B cell (primary cell): ENCODE results near the gene MARK2. TPM values are rescaled to one million over a fixed set of nuclear protein-coding genes. Genes with fewer than 3 reads are reported as not detected.

Experiments
- ATAC-seq: fragments of 200-7000 bp; cut with Tn5 transposase; one replicate; pipeline ENCODE4 v1.10.0; 2021; ENCODE audit warnings: low read depth, mild to moderate bottlenecking, moderate number of reproducible peaks, moderate library complexity
- CTCF ChIA-PET: fragments of 350-600 bp; sonication (Branson Sonifier 250); formaldehyde crosslinking; loops from one replicate; lab custom pipeline; 2021; ENCODE audit warnings: antibody characterized with exemption, inconsistent platforms; lab: Charles Lee
- POLR2A ChIA-PET: fragments of 350-600 bp; sonication (Branson Sonifier 250); formaldehyde crosslinking; loops from one replicate; lab custom pipeline; 2021; ENCODE audit warnings: antibody characterized with exemption; lab: Charles Lee
- DNase-seq: peaks from one replicate; pipeline ENCODE4 v3.0.0; 2013
- H2AFZ ChIP-seq: 2 replicates; pipeline ENCODE4 v1.6.1; 2012; ENCODE audit warnings: mild to moderate bottlenecking, low read depth, low read length; ENCODE audit not compliant: insufficient read depth, poor library complexity, severe bottlenecking
- H3K27ac ChIP-seq, 2 donors: 1 replicate in 1 of 2; 2 replicates in 1 of 2; pipeline ENCODE4 v1.5.1; 2012 to 2013; ENCODE audit warnings: low read length in 2 of 2, mild to moderate bottlenecking in 2 of 2, moderate library complexity in 1 of 2
- H3K27me3 ChIP-seq, 4 experiments: fragments of 200-600 bp in 1 of 4; sonication (generic) in 1 of 4; replicated peaks in 1 of 4; 1 replicate in 2 of 4; 2 replicates in 2 of 4; pipeline versions ENCODE4 v1.6.1 to v1.7.0; 2013 to 2016; ENCODE audit warnings: low read length in 3 of 4, mild to moderate bottlenecking in 2 of 4, mixed read lengths in 1 of 4, moderate library complexity in 1 of 4; ENCODE audit not compliant: insufficient read depth in 4 of 4, control insufficient read depth in 3 of 4; ENCODE audit errors: control extremely low read depth in 1 of 4
- H3K36me3 ChIP-seq, 2 experiments: replicated peaks in 1 of 2; 1 replicate in 1 of 2; 2 replicates in 1 of 2; pipeline versions ENCODE4 v1.6.1 to v1.7.1; 2013; ENCODE audit warnings: low read length in 1 of 2; ENCODE audit not compliant: insufficient read depth in 2 of 2, control insufficient read depth in 1 of 2; ENCODE audit errors: control extremely low read depth in 1 of 2, extremely low read depth in 1 of 2
- H3K4me1 ChIP-seq, 2 donors: fragments of 200-600 bp in 1 of 2; sonication (generic) in 1 of 2; 1 replicate in 1 of 2; 2 replicates in 1 of 2; pipeline versions ENCODE4 v1.5.1 to v1.6.1; 2013 to 2017; ENCODE audit warnings: low read length in 2 of 2; ENCODE audit not compliant: control insufficient read depth in 2 of 2, insufficient read depth in 2 of 2
- H3K4me2 ChIP-seq: replicated peaks from 2 replicates; pipeline ENCODE3; 2012; ENCODE audit warnings: mild to moderate bottlenecking, low read depth, low read length; ENCODE audit not compliant: poor library complexity, severe bottlenecking
- H3K4me3 ChIP-seq, 5 experiments: fragments of 200-600 bp in 1 of 5; sonication (generic) in 1 of 5; 1 replicate in 3 of 5; 2 replicates in 2 of 5; pipeline versions ENCODE4 v1.5.1 to v1.7.0; 2011 to 2016; ENCODE audit warnings: low read length in 4 of 5, mild to moderate bottlenecking in 4 of 5, low read depth in 2 of 5, control low read depth in 1 of 5, moderate library complexity in 1 of 5; ENCODE audit not compliant: insufficient read depth in 1 of 5; ENCODE audit errors: control extremely low read depth in 1 of 5, extremely low read depth in 1 of 5
- H3K79me2 ChIP-seq: fragments of 200-600 bp; sonication (generic); one replicate; pipeline ENCODE4 v1.6.0; 2016; ENCODE audit warnings: low read length; ENCODE audit not compliant: control insufficient read depth, insufficient read depth
- H3K9ac ChIP-seq: fragments of 200-600 bp; sonication (generic); 2 replicates; pipeline ENCODE4 v1.6.1; 2017; ENCODE audit warnings: mild to moderate bottlenecking, low read length, moderate library complexity
- H3K9me3 ChIP-seq, 3 donors: one replicate each; pipeline versions ENCODE4 v1.6.1 to v1.7.1; 2013; ENCODE audit warnings: low read length in 2 of 3; ENCODE audit not compliant: control insufficient read depth in 2 of 3, insufficient read depth in 1 of 3; ENCODE audit errors: control extremely low read depth in 1 of 3
- H4K20me1 ChIP-seq: 2 replicates; pipeline ENCODE4 v1.6.0; 2012; ENCODE audit warnings: mild to moderate bottlenecking, low read length; ENCODE audit not compliant: insufficient read depth, control insufficient read depth, poor library complexity, severe bottlenecking
- H3K27ac Mint-ChIP-seq: one replicate; pipeline ENCODE4 v1.8.0; 2021; ENCODE audit warnings: mixed read lengths
- H3K27me3 Mint-ChIP-seq: one replicate; pipeline ENCODE4 v1.8.0; 2021; ENCODE audit warnings: mixed read lengths
- H3K4me1 Mint-ChIP-seq: one replicate; pipeline ENCODE4 v1.8.0; 2021; ENCODE audit warnings: mixed read lengths
- H3K4me3 Mint-ChIP-seq: one replicate; pipeline ENCODE4 v1.8.0; 2021; ENCODE audit warnings: mixed read lengths
- H3K9me3 Mint-ChIP-seq: one replicate; pipeline ENCODE4 v1.8.0; 2022; ENCODE audit warnings: mixed read lengths; ENCODE audit not compliant: insufficient read depth
- CTCF ChIP-seq: fragments of 200-600 bp; IDR thresholded peaks from one replicate; pipeline ENCODE4 v1.8.0; 2022; ENCODE audit warnings: antibody characterized with exemption, mild to moderate bottlenecking
- EZH2 ChIP-seq: IDR thresholded peaks from 2 replicates; pipeline ENCODE4 v1.6.1; 2012; ENCODE audit warnings: borderline replicate concordance, low read depth, mild to moderate bottlenecking, moderate library complexity, low read length; ENCODE audit not compliant: insufficient read depth, poor library complexity, severe bottlenecking
- WGBS: methylation state at CpG from one replicate; pipeline ENCODE4 v1.1.5; 2013; ENCODE audit warnings: missing lambda C conversion rate; ENCODE audit not compliant: insufficient coverage; 5-methylcytosine and 5-hydroxymethylcytosine counted together
- intact Hi-C: fragments of 100-400 bp; cut with micrococcal nuclease; formaldehyde crosslinking; loops from one replicate; pipeline ENCODE4 v1.10.0; 2022
- polyA plus RNA-seq: library from polyadenylated mRNA; depleted of rRNA; stranded (reverse); fragments of >200 nt; gene quantifications from 2 replicates; pipeline ENCODE4 v1.2.3, GENCODE V29; 2012
- total RNA-seq, 2 donors: library from RNA; stranded (reverse); fragments of 120-200 nt in 1 of 2; gene quantifications; 1 replicate in 1 of 2; 2 replicates in 1 of 2; pipeline versions ENCODE4 v1.2.3 to v1.2.4, GENCODE V29; 2013 to 2022

Gene MARK2
- total and polyA plus RNA-seq, 2 donors (not counting 1 experiment from before 2014, with no cell fraction given) = 47.2 to 58.1 TPM

DNA sequence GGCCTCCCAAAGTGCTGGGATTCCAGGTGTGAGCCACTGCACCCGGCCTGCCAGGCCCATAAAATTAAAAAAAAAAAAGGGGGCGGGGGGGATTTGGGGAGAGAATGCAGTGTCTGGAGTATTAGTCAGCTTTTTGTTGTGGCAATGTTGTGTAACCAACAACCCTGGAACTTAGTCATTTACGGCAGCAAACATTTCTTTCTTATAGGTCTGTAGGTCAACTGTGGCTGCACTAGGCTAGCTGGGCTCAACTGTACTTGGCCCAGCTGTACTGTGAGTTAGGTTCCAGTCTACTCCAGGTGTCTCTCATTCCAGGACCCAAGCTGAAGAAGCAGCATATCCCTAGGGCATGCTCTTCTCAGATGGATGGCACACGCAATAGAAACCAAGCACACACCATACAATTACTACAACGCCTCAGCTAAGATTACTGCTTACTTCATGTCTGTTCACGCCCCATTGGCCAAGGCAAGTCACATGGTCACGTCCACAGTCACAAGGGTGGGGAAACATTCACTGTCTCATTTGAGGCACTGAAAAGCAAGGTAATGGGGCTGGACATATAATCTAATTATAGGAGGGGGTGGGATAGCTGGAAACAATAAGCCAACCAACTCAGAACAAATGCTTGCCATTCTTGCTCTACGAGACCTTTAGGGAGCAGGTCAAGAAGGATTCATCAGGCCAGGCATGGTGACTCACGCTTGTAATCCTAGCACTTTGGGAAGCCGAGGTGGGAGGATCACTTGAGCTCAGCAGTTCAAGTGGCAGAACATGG, 36.1 kb upstream of the MARK2 start:
- Histone ChIP-seq H3K4me1 (no peaks in the 10 kb centered on the region), H3K27me3 (peaks cover 0 to 3% (median 0%) of the 10 kb centered on the region in 4 experiments), H3K4me3 (no peak overlapping the region), H3K9ac (no peak overlapping the region), H3K79me2 (no peaks in the 10 kb centered on the region), H3K36me3 (no peaks in the 10 kb centered on the region), H3K9me3 (no peaks in the 10 kb centered on the region), H3K4me2 (no peak overlapping the region), H4K20me1 (no peaks in the 10 kb centered on the region), H2AFZ (no peak overlapping the region), H3K27ac (no peak overlapping the region)
- H3K27me3 Mint-ChIP-seq = peaks cover 7% of the 10 kb centered on the region
- 77% methylated on average over 6 of the region's 10 CpGs for WGBS
- ChIA-PET POLR2A (interaction anchor here (0.7 kb wide), 1 partner anchor 10 kb away, joined by 8 read pairs; no protein-coding TSS in a partner anchor), CTCF (interaction anchor here (1.1 to 1.4 kb wide), 2 partner anchors 24 to 35 kb away, joined by 3 read pairs; no protein-coding TSS in a partner anchor)
- TF ChIP-seq CTCF (no peak), EZH2 (no peak)
- H3K4me3 Mint-ChIP-seq = no peak overlapping the region
- ATAC-seq (no peak), DNase-seq (no peak)
- no peaks in the 10 kb centered on the region for H3K9me3 Mint-ChIP-seq
- H3K27ac Mint-ChIP-seq = no peak overlapping the region
- no peaks in the 10 kb centered on the region for H3K4me1 Mint-ChIP-seq
- intact Hi-C loops = no loop called here

- no peaks in the 10 kb centered on the region for H3K4me1 ChIP-seq
- WGBS = 72% methylated on average over 2 of the region's 6 CpGs
- Mint-ChIP-seq H3K27ac (no peak overlapping the region), H3K9me3 (no peaks in the 10 kb centered on the region), H3K27me3 (peaks cover 3% of the 10 kb centered on the region), H3K4me1 (no peaks in the 10 kb centered on the region), H3K4me3 (no peak overlapping the region)
- no peaks in the 10 kb centered on the region for H3K9me3 ChIP-seq
- H3K27me3 ChIP-seq = no peaks in the 10 kb centered on the region
- H3K4me2 ChIP-seq = no peak overlapping the region
- no peak overlapping the region for H3K4me3 ChIP-seq
- H3K27ac ChIP-seq = no peak overlapping the region
- no peaks in the 10 kb centered on the region for H3K36me3 ChIP-seq
- H3K79me2 ChIP-seq = no peaks in the 10 kb centered on the region
- TF ChIP-seq EZH2 (no peak), CTCF (no peak)
- H3K9ac ChIP-seq = no peak overlapping the region
- no peak overlapping the region for H2AFZ ChIP-seq
- ATAC-seq (no peak), DNase-seq (no peak)
- POLR2A ChIA-PET = no interaction called here
- H4K20me1 ChIP-seq = no peaks in the 10 kb centered on the region
- intact Hi-C loops = no loop called here
- CTCF ChIA-PET = interaction anchor here (0.7 kb wide), 1 partner anchor 143 kb away, joined by 3 read pairs; no protein-coding TSS in a partner anchor
Observed at GRCh38 chr11:63804259-63804658, 34.7 kb upstream of the MARK2 start.
